SH-SY5Y (cell line): ENCODE results near the gene SLC24A3.

Source experiments
- GATA2 ChIP-seq: IDR thresholded peaks from 2 replicates; pipeline ENCODE4 v1.6.1; 2011; ENCODE audit warnings: mild to moderate bottlenecking, low read depth, low read length
- GATA3 ChIP-seq: IDR thresholded peaks from 2 replicates; pipeline ENCODE4 v1.6.1; 2011; ENCODE audit warnings: low read depth, mild to moderate bottlenecking, low read length, moderate library complexity

- TF ChIP-seq GATA3 (no peak), GATA2 (no peak)
These were observed 210.9 kb downstream of the SLC24A3 start for GRCh38 chr20:19423097-19423899.
